HEK293T (cell line): ENCODE data around the gene SLC2A14.
"Not testable (repeated sequence)": the region's sequence is repeated elsewhere in the genome, so short reads cannot be mapped to it uniquely, and the experiment has no call there.

Experiments used
- CTCF ChIA-PET: fragments of 350-600 bp; formaldehyde crosslinking; extraction: SDS; loops from one replicate; lab custom pipeline; 2021; ENCODE audit warnings: antibody characterized with exemption, inconsistent platforms; lab: Yijun Ruan, JAX
- POLR2A ChIA-PET: fragments of 350-600 bp; formaldehyde crosslinking; extraction: SDS; loops from one replicate; lab custom pipeline; 2020; ENCODE audit warnings: antibody characterized with exemption, inconsistent platforms; lab: Yijun Ruan, JAX
- DNase-seq: peaks from one replicate; pipeline ENCODE4 v3.0.0; 2012; ENCODE audit warnings: mixed read lengths; ENCODE audit errors: extremely low spot score
- ARNT ChIP-seq: fragments of 450-650 bp; IDR thresholded peaks from 2 replicates; pipeline ENCODE4 v1.6.1; 2017; ENCODE audit warnings: mild to moderate bottlenecking
- BHLHE40 ChIP-seq: fragments of 450-650 bp; IDR thresholded peaks from 2 replicates; pipeline ENCODE4 v1.6.1; 2016; ENCODE audit warnings: mild to moderate bottlenecking, moderate library complexity, borderline replicate concordance
- CTBP1 ChIP-seq: fragments of 450-650 bp; IDR thresholded peaks from 2 replicates; pipeline ENCODE4 v1.6.1; 2016; ENCODE audit warnings: borderline replicate concordance
- ELF4 ChIP-seq: fragments of 450-650 bp; IDR thresholded peaks from 2 replicates; pipeline ENCODE4 v1.6.1; 2017; ENCODE audit warnings: antibody characterized with exemption
- FOXA1 ChIP-seq: fragments of 450-650 bp; IDR thresholded peaks from 2 replicates; pipeline ENCODE4 v1.6.1; 2016; ENCODE audit warnings: mild to moderate bottlenecking
- FOXK2 ChIP-seq: fragments of 450-650 bp; IDR thresholded peaks from 2 replicates; pipeline ENCODE4 v1.6.1; 2016; ENCODE audit warnings: mild to moderate bottlenecking
- FOXM1 ChIP-seq: fragments of 450-650 bp; IDR thresholded peaks from 2 replicates; pipeline ENCODE4 v1.6.1; 2017; ENCODE audit warnings: mild to moderate bottlenecking, borderline replicate concordance
- HDGF ChIP-seq: fragments of 450-650 bp; IDR thresholded peaks from 2 replicates; pipeline ENCODE4 v1.6.1; 2017; ENCODE audit warnings: antibody characterized with exemption, borderline replicate concordance
- L3MBTL2 ChIP-seq: fragments of 450-650 bp; conservative IDR thresholded peaks from 2 replicates; pipeline ENCODE4 v1.6.1; 2016; ENCODE audit warnings: mild to moderate bottlenecking
- LEF1 ChIP-seq: fragments of 450-650 bp; IDR thresholded peaks from 2 replicates; pipeline ENCODE4 v1.6.1; 2017; ENCODE audit warnings: mild to moderate bottlenecking, borderline replicate concordance
- NFRKB ChIP-seq: fragments of 450-650 bp; IDR thresholded peaks from 2 replicates; pipeline ENCODE4 v1.6.1; 2016; ENCODE audit warnings: mild to moderate bottlenecking, moderate library complexity
- PKNOX1 ChIP-seq: fragments of 450-650 bp; IDR thresholded peaks from 2 replicates; pipeline ENCODE4 v1.6.1; 2016
- SP1 ChIP-seq: fragments of 450-650 bp; IDR thresholded peaks from 2 replicates; pipeline ENCODE4 v1.6.1; 2017
- SUZ12 ChIP-seq: fragments of 450-650 bp; IDR thresholded peaks from 2 replicates; pipeline ENCODE4 v1.6.1; 2016; ENCODE audit warnings: mild to moderate bottlenecking
- TARDBP ChIP-seq: fragments of 450-650 bp; IDR thresholded peaks from 2 replicates; pipeline ENCODE4 v1.6.1; 2016
- ZNF384 ChIP-seq: fragments of 450-650 bp; IDR thresholded peaks from 2 replicates; pipeline ENCODE4 v1.6.1; 2016

Gene SLC2A14

GRCh38 chr12:7868391-7868790 lies 4.3 kb downstream of the SLC2A14 start:
- TF ChIP-seq CTBP1 (no peak), BHLHE40 (no peak), L3MBTL2 (no peak), HDGF (no peak), LEF1 (no peak), FOXK2 (no peak), FOXA1 (no peak), SP1 (no peak), PKNOX1 (no peak), ELF4 (no peak), ARNT (no peak), TARDBP (no peak), FOXM1 (no peak), SUZ12 (no peak), NFRKB (no peak)
- no peak for DNase-seq
- CTCF ChIA-PET: no interaction called here
- POLR2A ChIA-PET: no interaction called here

- DNase-seq: no peak
- TF ChIP-seq ELF4: no peak
- TF ChIP-seq BHLHE40: no peak
- no peak for TF ChIP-seq PKNOX1
- ChIA-PET CTCF (interaction anchor here (0.9 kb wide), 1 partner anchor 69 kb away, joined by 7 read pairs; no protein-coding TSS in a partner anchor), POLR2A (no interaction called here)
Measured at GRCh38 chr12:7864601-7865150, 8.0 kb downstream of the SLC2A14 start.

- ChIA-PET CTCF (interaction anchor here (1.1 to 2.2 kb wide), 2 partner anchors 38 to 132 kb away, joined by 3 to 6 read pairs; no protein-coding TSS in a partner anchor), POLR2A (interaction anchor here (0.9 kb wide), 1 partner anchor 107 kb away, joined by 3 read pairs; no protein-coding TSS in a partner anchor)
- DNase-seq: not testable (repeated sequence)
Measured at GRCh38 chr12:7862814-7863348, 9.8 kb downstream of the SLC2A14 start.

GRCh38 chr12:7862301-7862700 lies 10.4 kb downstream of the SLC2A14 start:
- POLR2A ChIA-PET, DNase-seq: not testable (repeated sequence)
- CTCF ChIA-PET: interaction anchor here (2.2 kb wide), 1 partner anchor 132 kb away, joined by 6 read pairs; no protein-coding TSS in a partner anchor

GRCh38 chr12:7859552-7859951 lies 13.2 kb downstream of the SLC2A14 start:
- no peak for DNase-seq
- POLR2A ChIA-PET: interaction anchor here (0.7 kb wide), 1 partner anchor 13 kb away, joined by 3 read pairs; no protein-coding TSS in a partner anchor
- TF ChIP-seq LEF1: no peak
- TF ChIP-seq NFRKB: no peak
- TF ChIP-seq ELF4: no peak
- TF ChIP-seq ZNF384: no peak
- no peak for TF ChIP-seq PKNOX1
- no peak for TF ChIP-seq FOXK2
- no peak for TF ChIP-seq FOXA1
- TF ChIP-seq SP1: no peak
- no peak for TF ChIP-seq SUZ12
- CTCF ChIA-PET: interaction anchor here (1.1 kb wide), 1 partner anchor 132 kb away, joined by 3 read pairs; no protein-coding TSS in a partner anchor

- CTCF ChIA-PET: interaction anchor here (1.0 kb wide), 1 partner anchor 75 kb away, joined by 4 read pairs; no protein-coding TSS in a partner anchor
- no peak for DNase-seq
- POLR2A ChIA-PET: no interaction called here
- TF ChIP-seq CTBP1 (no peak), FOXM1 (no peak), PKNOX1 (no peak), FOXK2 (no peak), LEF1 (no peak), HDGF (no peak), L3MBTL2 (no peak), SP1 (no peak), NFRKB (no peak), SUZ12 (no peak), FOXA1 (no peak), TARDBP (no peak), ELF4 (no peak), BHLHE40 (no peak)
Measured at GRCh38 chr12:7857971-7858370, 14.7 kb downstream of the SLC2A14 start.

- CTCF ChIA-PET: interaction anchor here (0.7 kb wide), 1 partner anchor 77 kb away, joined by 3 read pairs; no protein-coding TSS in a partner anchor
- POLR2A ChIA-PET: no interaction called here
Measured at GRCh38 chr12:7856516-7856915, 16.2 kb downstream of the SLC2A14 start.

More at GRCh38 chr12:7856516-7856915, 16.2 kb downstream of the SLC2A14 start:
- DNase-seq: no peak
- TF ChIP-seq FOXK2 (no peak), FOXM1 (no peak), NFRKB (no peak), L3MBTL2 (no peak), SP1 (no peak), PKNOX1 (no peak), CTBP1 (no peak), ARNT (no peak)
